ENCODE data around the gene CAMKK1. TPM values are rescaled to one million over a fixed set of nuclear protein-coding genes. Genes with fewer than 3 reads are reported as not detected.

CAMKK1 gene
- 8.9 TPM for total RNA-seq

- DNase-seq, result peak; percentile 79
These were observed at the start of gene CAMKK1 for GRCh38 chr17:3893003-3893719. Gene CAMKK1, minus strand, starts transcription at chr17:3893053. Its CDS starts 7,366 bp downstream, at chr17:3885687.

- DNase-seq, result no peak
These were observed 48.3 kb upstream of the CAMKK1 start for GRCh38 chr17:3940965-3941698.

DNA sequence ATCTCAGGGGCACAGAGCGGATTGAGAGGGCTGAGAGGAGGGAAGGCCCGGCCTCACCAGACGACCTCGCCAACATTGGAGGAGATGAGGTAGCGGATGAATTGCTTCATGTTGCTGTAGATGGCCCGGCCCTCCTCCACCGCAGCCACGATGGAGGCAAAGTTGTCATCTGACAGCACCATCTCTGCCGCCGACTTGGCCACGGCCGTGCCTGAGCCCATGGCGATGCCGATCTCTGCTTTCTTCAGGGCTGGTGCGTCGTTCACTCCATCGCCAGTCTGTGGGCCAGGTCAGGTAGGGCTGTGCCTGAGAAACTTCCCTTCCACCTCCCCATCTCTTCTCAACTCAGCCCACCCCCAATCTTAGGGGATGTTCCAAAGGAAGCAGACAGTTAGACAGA is 44.5 kb upstream of the CAMKK1 start:
- no peak for DNase-seq

DNA sequence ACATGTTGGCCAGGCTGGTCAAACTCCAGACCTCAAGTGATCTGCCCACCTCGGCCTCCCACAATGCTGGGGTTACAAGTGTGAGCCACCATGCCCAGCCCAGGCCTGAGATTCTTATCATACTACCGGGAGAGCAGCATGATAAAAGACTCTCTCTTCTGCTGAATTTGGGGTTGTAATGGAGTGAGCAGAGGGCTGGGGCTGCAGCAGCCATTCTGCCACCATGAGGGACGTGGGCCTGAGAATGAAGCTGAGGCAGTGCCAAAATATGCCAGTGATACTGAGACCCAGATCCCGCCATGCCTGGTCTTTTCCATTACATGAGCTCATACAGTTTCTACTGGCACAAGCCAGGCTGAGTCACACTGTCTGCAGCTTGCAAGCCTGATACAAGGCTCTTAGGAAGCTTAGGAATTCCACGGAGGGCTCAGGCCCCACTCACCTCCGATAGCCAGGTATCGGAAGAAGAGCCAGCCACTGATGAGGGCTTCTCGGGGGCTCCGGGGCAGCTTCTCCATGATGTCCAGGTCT is 43.0 kb upstream of the CAMKK1 start:
- DNase-seq, result no peak

- DNase-seq, result no peak
These were observed 42.3 kb upstream of the CAMKK1 start for GRCh38 chr17:3935140-3935542.

GRCh38 chr17:3929764-3930163 is 36.9 kb upstream of the CAMKK1 start:
- DNase-seq, result no peak

DNA sequence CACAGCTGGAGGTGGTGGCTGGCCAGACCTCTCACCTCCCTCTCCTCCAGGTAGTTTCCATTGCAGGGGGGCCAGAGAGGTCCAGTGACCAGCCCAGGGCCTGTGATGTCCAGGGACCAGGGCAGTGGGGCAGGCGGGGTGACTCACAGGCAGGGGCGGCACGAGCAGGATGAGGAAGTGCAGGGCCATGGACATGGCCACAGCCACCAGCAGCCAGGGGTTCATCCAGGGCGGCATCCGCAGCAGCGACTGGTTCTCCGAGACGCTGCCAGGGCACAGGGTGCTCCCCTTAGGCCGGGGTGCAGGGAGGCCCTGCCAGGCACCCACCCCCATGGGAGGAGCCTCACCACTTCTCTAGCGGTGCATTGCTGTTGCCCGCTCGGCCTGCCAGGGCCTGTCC is 36.3 kb upstream of the CAMKK1 start:
- DNase-seq, result no peak

GRCh38 chr17:3928406-3928805 is 35.6 kb upstream of the CAMKK1 start:
- DNase-seq, result no peak

- DNase-seq, result no peak
These were observed 34.9 kb upstream of the CAMKK1 start for GRCh38 chr17:3927628-3928340.

DNA sequence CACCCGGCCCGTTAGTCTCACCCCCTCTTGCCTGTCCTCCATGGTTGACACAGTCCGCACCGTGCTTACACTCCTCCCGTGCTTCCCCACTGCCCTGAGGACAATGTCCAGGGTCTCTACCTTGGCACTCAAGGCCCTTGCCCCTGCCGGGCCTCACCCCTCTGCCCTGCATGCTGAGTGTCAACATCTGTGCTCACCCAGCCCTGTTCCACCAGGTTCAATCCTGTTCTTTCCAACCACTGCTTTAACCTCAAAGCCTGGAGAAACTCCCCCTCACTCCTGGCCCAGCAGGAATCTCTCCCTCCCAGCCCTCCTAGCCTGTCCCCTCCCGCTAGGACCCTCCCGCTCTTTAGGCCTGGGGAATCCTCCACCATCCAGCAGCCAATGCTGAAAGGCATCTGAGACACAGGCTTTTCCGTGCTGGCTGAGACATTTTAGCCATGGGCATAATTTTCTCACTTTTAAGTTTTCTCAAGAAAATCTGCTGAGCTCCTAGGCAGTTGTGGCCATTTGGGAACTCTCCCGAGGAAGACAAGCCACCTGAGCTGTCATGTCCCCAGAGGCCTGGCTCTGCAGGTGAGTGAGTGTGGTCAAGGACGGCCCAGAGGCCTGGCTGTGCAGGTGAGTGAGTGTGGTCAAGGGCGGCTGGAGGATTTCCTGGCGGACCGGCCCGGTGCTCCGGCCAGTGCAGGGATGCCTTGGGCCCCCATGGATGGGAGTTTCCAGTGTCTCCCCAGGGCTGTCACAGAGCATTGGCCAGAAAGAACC is 34.2 kb upstream of the CAMKK1 start:
- DNase-seq, result no peak

- DNase-seq, result no peak
These were observed 33.0 kb upstream of the CAMKK1 start for GRCh38 chr17:3925684-3926485.

DNA sequence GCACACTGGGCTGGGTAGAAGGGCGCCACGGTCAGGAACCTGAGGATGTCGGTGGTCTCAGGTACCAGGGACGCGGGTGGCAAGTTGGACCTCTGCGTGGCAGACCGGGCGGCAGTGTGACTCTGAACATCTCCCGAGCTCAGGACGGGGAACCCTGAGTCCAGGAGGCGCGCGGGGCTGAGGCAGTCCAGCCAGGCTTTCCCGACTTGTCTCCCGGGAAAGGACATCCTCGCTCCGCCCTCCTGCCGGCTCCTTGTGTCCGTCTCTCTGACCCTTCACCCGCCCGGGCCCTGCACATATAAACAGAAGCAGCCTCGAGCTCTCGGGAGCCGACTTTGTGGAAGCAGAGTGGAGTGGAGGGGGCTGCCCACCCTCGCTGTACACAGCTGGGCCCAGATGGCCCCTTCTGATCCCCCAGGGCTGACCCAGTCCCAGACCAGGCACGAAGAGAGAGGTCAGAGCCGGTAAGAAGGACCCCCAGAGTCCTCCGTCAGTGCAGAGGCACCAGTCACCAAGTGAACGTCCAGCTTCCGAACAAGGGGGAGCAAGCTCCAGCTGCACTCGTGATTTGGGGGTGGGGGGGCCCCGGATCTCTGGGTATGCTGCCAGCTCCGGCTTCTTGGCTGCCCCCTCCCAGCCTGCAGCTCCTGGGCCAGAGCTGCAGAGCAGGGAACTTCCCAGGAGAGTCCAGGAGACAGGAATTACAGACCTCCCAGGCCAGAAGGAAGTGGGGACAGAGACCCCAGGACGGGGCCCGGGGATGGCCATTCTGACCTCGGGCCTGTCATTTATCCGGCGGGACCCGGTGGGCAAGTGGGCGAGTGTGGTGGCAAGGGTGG is 31.9 kb upstream of the CAMKK1 start:
- no peak for DNase-seq

DNA sequence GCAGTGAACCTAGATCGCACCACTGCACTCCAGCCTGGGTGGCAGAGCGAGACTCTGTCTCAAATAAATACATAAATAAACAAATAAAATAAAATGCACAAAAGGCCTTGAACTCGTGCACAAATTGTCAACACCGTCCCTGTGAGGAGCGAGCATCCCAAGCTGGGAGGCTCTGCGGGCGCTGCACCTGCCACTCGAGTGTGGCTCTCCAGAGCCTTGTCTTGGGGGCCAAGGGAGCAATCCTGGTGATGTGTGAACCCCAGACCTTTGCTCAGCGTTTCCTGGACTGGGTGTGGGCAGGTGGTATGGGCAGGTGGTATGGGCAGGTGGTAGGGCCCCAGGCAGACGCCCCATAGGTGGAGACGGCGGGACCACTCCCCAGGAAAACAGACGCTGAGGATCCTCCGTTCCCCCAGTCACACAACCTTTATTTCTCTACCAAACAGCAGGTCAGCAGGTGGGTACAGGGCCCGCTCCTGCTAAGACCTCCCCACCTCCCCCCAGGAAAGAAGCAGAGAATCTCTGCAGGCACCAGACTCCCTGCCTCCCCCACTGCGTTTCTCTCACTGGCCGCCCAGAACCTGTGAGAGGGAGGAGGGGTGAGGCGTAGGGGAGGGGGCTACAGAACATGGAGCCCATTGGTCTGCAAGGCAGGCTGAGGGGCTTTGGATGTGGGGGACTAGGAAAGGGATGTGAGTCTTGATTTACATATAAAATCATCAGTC is 30.8 kb upstream of the CAMKK1 start:
- DNase-seq, result no peak

GRCh38 chr17:3922765-3923164 is 29.9 kb upstream of the CAMKK1 start:
- DNase-seq, result no peak

GRCh38 chr17:3921502-3922319 is 28.9 kb upstream of the CAMKK1 start:
- DNase-seq, result no peak

GRCh38 chr17:3921006-3921405 is 28.2 kb upstream of the CAMKK1 start:
- DNase-seq, result no peak

GRCh38 chr17:3919123-3919624 is 26.3 kb upstream of the CAMKK1 start:
- no peak for DNase-seq

DNA sequence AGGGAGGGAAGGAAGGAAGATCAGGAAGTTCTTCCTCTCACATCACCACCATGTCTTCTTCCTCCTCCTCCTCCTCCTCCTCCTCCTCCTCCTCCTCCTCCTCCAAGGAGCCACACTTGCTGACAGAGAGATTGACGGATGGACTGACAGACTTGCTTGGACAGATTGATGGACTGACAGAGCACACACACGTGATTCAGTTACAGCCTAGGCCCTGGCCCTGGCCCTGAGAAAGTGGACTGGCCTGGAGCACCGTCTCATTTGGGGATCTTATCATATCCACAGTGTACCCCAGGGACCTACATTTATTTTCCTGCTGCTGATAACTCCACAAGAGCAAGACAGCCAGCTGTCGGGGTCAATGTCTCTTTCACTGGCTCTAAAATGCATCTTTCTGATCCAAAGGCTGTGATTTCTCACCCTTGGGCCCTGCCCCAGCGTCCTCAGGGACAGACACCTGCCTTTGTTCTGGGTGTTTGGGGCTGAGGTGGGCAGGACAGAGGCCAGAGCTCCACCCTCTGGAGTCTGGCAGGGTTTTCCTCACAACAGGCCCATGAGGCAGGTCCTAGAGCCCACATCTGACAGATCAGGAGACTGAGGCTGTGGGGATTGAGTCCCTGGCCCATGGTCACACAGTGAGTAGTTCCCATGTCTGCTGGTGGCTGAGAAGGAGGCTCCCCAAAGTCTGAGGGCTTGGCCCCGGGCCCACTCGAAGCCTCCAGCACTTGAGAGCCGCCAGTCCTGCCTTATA is 25.7 kb upstream of the CAMKK1 start:
- no peak for DNase-seq
